Osteoblast (primary cell): ENCODE results near the gene SEMA4C. TPM values are rescaled to one million over a fixed set of nuclear protein-coding genes. Genes with fewer than 3 reads are reported as not detected.

ENCODE experiments used
- DNase-seq: peaks from one replicate; pipeline ENCODE4 v3.0.0; 2011; ENCODE audit warnings: low spot score, mixed read lengths; ENCODE audit not compliant: insufficient read length; ENCODE audit errors: missing footprints
- H2AFZ ChIP-seq: 2 replicates; pipeline ENCODE4 v1.6.0; 2011; ENCODE audit warnings: mild to moderate bottlenecking, low read length
- H3K27ac ChIP-seq: 2 replicates; pipeline ENCODE4 v1.5.1; 2011; ENCODE audit warnings: mild to moderate bottlenecking, low read depth, low read length, moderate library complexity
- H3K27me3 ChIP-seq: 2 replicates; pipeline ENCODE4 v1.6.0; 2012; ENCODE audit warnings: mild to moderate bottlenecking, control low read depth, inconsistent platforms, low read length, moderate library complexity; ENCODE audit not compliant: insufficient read depth
- H3K36me3 ChIP-seq: 2 replicates; pipeline ENCODE4 v1.5.1; 2011; ENCODE audit warnings: mild to moderate bottlenecking, low read length, control low read depth, moderate library complexity; ENCODE audit not compliant: insufficient read depth
- H3K4me1 ChIP-seq: 2 replicates; pipeline ENCODE4 v1.5.1; 2011; ENCODE audit warnings: mild to moderate bottlenecking, low read length, control low read depth, moderate library complexity; ENCODE audit not compliant: insufficient read depth
- H3K4me2 ChIP-seq: 2 replicates; pipeline ENCODE4 v1.6.0; 2011; ENCODE audit warnings: mild to moderate bottlenecking, low read length; ENCODE audit not compliant: insufficient read depth
- H3K4me3 ChIP-seq: fragments of 200-600 bp; sonication (generic); 3 replicates; pipeline ENCODE4 v1.5.1; 2012; ENCODE audit warnings: mild to moderate bottlenecking, low read length, inconsistent platforms; ENCODE audit not compliant: insufficient read depth
- H3K79me2 ChIP-seq: 2 replicates; pipeline ENCODE4 v1.6.0; 2012; ENCODE audit warnings: mild to moderate bottlenecking, low read length, control low read depth, inconsistent platforms; ENCODE audit not compliant: insufficient read depth
- H3K9me3 ChIP-seq: 2 replicates; pipeline ENCODE4 v1.5.1; 2011; ENCODE audit warnings: low read depth, low read length, control low read depth
- H4K20me1 ChIP-seq: 2 replicates; pipeline ENCODE4 v1.6.0; 2012; ENCODE audit warnings: mild to moderate bottlenecking, low read length, control low read depth; ENCODE audit not compliant: insufficient read depth
- CTCF ChIP-seq: IDR thresholded peaks from 2 replicates; pipeline ENCODE4 v1.5.1; 2011; ENCODE audit warnings: mild to moderate bottlenecking, low read depth, low read length, moderate library complexity; ENCODE audit errors: extremely low read depth
- total RNA-seq: library from RNA; depleted of rRNA; stranded (reverse); fragments of >200 nt; gene quantifications from 2 replicates; pipeline ENCODE4 v1.2.3, GENCODE V29; 2012

SEMA4C gene
- total RNA-seq, 1 donor, result 29.7 TPM

DNA sequence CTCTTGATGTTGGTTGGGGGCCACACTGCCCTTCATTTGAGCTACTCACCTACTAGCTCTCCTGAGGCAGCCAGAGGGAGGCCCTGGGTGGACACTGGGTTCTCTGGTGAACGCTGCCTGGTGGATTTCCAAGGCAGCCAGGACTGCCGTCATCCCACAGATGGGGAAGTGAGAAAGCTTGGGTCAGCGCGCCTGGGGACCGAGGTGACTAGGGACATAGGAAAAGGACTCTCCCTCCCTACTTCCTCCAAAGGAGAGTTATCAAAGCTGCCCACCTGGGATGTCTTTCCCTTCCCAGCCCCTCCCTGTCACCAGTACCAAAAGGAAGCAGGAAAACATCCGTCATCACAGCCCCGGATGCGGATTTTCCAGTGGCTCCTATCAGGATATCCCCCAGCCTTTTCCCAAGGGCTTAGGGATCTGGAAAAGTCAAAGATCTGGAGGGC, 3.8 kb upstream of the SEMA4C start:
- H3K27ac ChIP-seq, result no peak overlapping the region
- H3K4me3 ChIP-seq, result no peak overlapping the region
- no peaks in the 10 kb centered on the region for H3K27me3 ChIP-seq
- DNase-seq, result no peak
- H4K20me1 ChIP-seq, result no peaks in the 10 kb centered on the region
- no peak for TF ChIP-seq CTCF
- no peaks in the 10 kb centered on the region for H3K36me3 ChIP-seq
- H3K9me3 ChIP-seq, result no peaks in the 10 kb centered on the region
- H3K4me2 ChIP-seq, result peak overlapping the region; percentile 2
- peaks cover 1% of the 10 kb centered on the region for H3K79me2 ChIP-seq
- peaks cover 46% of the 10 kb centered on the region for H3K4me1 ChIP-seq
- no peak overlapping the region for H2AFZ ChIP-seq

GRCh38 chr2:96872591-96873349, 2.9 kb upstream of the SEMA4C start:
- TF ChIP-seq CTCF, result no peak
- H3K4me1 ChIP-seq, result peaks cover 50% of the 10 kb centered on the region
- H3K9me3 ChIP-seq, result no peaks in the 10 kb centered on the region
- no peaks in the 10 kb centered on the region for H3K36me3 ChIP-seq
- peaks cover 5% of the 10 kb centered on the region for H4K20me1 ChIP-seq
- H3K27ac ChIP-seq, result no peak overlapping the region
- peak; percentile 81 for DNase-seq
- H3K4me3 ChIP-seq, result no peak overlapping the region
- H3K27me3 ChIP-seq, result no peaks in the 10 kb centered on the region
- no peak overlapping the region for H2AFZ ChIP-seq
- peaks cover 10% of the 10 kb centered on the region for H3K79me2 ChIP-seq
- H3K4me2 ChIP-seq, result peak overlapping the region; percentile 2

DNA sequence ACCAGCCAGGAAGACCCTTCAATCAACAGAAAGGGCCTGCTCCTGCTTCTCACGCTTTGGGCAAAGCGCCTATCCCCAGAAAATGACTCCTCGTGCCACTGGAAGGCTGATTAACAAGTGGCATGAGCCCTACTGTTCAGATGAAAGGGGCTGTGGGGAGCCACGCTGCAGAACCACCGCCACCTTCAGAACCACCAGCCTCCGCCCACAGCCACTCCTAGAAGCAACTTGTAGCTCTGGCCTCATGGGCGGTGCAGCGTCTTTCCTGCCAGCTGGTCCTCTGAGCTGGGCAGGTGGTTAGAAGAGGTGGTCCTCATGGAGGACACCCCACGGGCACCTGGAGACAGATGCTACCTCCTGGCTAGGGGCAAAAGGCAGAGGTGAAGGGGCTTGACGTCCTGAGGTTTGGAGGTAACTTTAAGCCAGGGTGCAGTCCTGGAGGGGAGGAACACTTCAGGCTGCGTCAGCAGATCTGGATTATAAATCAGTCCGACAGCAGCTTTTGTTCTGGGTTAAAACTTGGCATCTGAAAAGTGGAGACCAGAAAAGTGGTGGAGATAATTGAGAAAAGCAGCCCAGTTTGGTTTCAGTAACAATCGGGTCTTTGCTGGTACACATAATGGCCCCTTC, 861 bp upstream of the SEMA4C start:
- Histone ChIP-seq H3K27me3 (no peaks in the 10 kb centered on the region), H2AFZ (peak overlapping the region; percentile 72), H3K9me3 (no peaks in the 10 kb centered on the region), H3K4me1 (peaks cover 39% of the 10 kb centered on the region), H3K4me2 (peak overlapping the region; percentile 80), H3K36me3 (peaks cover 10% of the 10 kb centered on the region), H3K79me2 (peaks cover 31% of the 10 kb centered on the region), H4K20me1 (peaks cover 25% of the 10 kb centered on the region), H3K4me3 (peak overlapping the region; percentile 88), H3K27ac (peak overlapping the region; percentile 61)
- peak; percentile 72 for DNase-seq
- TF ChIP-seq CTCF, result no peak

- no peak for TF ChIP-seq CTCF
- H3K9me3 ChIP-seq, result no peaks in the 10 kb centered on the region
- H3K27ac ChIP-seq, result peak overlapping the region; percentile 73
- DNase-seq, result peak; percentile 97
- H2AFZ ChIP-seq, result no peak overlapping the region
- H4K20me1 ChIP-seq, result peaks cover 38% of the 10 kb centered on the region
- H3K79me2 ChIP-seq, result peaks cover 39% of the 10 kb centered on the region
- no peaks in the 10 kb centered on the region for H3K27me3 ChIP-seq
- H3K4me2 ChIP-seq, result peak overlapping the region; percentile 93
- peaks cover 32% of the 10 kb centered on the region for H3K4me1 ChIP-seq
- H3K36me3 ChIP-seq, result peaks cover 24% of the 10 kb centered on the region
- peak overlapping the region; percentile 88 for H3K4me3 ChIP-seq
These were observed 529 bp downstream of the SEMA4C start for GRCh38 chr2:96869281-96869821.
